AG09319 (cell line): Measurements from ENCODE around the gene HLA-DQB1.
"Not testable (repeated sequence)": the region's sequence is repeated elsewhere in the genome, so short reads cannot be mapped to it uniquely, and the experiment has no call there.

Experiments used
- DNase-seq: peaks from one replicate; pipeline ENCODE4 v3.0.0-alpha.2; 2010; ENCODE audit warnings: low read depth; ENCODE audit errors: extremely low read depth
- TF ChIP-seq, protein P1 (sequence below): IDR thresholded peaks from 2 replicates; pipeline ENCODE4 v1.5.1; 2011; ENCODE audit warnings: low read depth, mild to moderate bottlenecking, inconsistent platforms, low read length, moderate library complexity

HLA-DQB1 gene

GRCh38 chr6:32642720-32643106 is 23.7 kb downstream of the HLA-DQB1 start:
- TF ChIP-seq, protein P1, sequence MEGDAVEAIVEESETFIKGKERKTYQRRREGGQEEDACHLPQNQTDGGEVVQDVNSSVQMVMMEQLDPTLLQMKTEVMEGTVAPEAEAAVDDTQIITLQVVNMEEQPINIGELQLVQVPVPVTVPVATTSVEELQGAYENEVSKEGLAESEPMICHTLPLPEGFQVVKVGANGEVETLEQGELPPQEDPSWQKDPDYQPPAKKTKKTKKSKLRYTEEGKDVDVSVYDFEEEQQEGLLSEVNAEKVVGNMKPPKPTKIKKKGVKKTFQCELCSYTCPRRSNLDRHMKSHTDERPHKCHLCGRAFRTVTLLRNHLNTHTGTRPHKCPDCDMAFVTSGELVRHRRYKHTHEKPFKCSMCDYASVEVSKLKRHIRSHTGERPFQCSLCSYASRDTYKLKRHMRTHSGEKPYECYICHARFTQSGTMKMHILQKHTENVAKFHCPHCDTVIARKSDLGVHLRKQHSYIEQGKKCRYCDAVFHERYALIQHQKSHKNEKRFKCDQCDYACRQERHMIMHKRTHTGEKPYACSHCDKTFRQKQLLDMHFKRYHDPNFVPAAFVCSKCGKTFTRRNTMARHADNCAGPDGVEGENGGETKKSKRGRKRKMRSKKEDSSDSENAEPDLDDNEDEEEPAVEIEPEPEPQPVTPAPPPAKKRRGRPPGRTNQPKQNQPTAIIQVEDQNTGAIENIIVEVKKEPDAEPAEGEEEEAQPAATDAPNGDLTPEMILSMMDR: no peak
- DNase-seq: no peak

GRCh38 chr6:32641785-32642719 is 24.4 kb downstream of the HLA-DQB1 start:
- DNase-seq: not testable (repeated sequence)

DNA sequence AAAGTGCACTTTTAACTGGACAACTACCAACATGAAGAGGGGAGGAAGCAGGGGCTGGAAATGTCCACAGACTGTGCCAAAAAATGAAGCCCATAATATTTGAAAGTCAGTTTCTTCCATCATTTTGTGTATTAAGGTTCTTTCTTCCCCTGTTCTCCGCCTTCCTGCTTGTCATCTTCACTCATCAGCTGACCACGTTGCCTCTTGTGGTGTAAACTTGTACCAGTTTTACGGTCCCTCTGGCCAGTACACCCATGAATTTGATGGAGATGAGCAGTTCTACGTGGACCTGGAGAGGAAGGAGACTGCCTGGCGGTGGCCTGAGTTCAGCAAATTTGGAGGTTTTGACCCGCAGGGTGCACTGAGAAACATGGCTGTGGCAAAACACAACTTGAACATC is 25.3 kb downstream of the HLA-DQB1 start:
- no peak for DNase-seq
- TF ChIP-seq, protein P1: no peak

DNA sequence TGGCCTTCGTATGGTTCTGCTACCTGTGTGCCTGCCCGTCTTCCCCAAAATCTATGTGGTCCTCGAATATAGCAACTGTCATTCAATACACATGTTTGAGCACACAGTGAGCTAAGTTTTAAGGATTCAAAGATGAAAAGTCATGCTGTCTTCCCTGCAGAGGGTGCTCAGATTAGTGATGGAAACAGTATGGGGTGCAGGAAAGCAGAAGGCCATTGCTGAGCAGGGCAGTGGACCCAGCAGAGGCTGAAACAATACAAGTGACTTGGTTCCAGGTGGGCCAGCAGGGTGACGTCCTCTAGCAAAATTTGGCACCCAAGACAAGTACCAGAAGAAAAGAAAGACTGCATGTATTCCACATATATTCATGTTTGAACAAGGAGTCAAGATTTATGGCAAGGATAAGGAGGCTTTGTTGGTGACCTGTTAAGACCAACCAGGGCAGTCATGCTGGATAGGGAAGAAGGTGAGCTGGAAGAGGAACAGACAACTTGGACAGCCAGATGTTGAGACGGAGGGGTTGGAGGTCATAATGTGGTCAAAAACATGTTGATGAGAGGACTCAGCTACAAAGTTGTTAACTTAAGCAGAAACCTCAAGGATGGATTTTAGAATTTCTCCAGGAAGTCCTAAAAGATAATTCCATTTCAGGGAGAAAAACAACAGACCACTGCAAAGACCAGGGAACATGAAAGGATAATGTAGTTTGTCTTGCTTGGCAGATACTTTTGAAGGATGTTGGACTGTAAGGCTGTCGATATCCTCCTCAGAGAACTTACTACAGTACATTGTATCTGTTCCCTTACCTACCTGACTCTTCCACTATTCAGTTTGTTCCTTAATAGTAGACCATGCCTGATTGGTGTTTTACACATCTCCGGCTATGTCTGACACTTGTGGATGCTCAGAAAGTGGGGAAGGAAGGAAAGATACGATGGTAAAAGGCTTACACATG is 26.7 kb downstream of the HLA-DQB1 start:
- DNase-seq: no peak
- TF ChIP-seq, protein P1: no peak

DNA sequence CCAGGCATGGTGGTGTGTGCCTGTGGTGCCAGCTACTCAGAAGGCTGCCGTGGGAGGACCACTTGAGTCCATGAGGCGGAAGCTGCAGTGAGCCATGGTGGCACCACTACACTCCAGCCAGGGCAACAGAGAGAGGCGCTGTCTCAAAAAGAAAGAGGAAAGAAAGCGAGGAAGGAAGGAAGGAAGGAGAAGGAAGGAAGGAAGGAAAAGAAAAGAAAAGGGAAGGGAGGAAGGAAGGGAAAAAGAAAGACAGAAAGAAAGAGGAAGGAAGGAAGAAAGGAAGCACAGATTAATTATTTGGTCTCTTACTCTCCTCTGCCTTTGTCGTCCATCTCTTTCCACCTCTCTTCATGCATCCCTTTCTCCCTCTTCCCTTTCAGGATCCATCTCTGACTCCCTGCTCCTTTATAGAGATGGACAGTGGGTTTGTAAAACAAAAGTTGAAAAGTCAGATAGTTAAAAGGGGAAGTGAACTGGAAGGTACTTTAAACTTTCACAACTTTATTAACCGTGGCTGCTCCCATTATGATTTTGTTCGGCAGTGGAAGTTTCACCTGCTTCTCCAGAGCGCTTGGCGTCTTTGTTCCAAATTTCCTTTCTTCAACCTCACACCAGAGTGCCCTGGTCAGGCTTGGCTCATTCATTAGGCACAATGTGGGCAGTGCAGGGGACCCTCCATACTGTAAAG is 27.8 kb downstream of the HLA-DQB1 start:
- DNase-seq: no peak
- TF ChIP-seq, protein P1: no peak

GRCh38 chr6:32637883-32638282 is 28.6 kb downstream of the HLA-DQB1 start:
- no peak for DNase-seq
- TF ChIP-seq, protein P1: no peak

DNA sequence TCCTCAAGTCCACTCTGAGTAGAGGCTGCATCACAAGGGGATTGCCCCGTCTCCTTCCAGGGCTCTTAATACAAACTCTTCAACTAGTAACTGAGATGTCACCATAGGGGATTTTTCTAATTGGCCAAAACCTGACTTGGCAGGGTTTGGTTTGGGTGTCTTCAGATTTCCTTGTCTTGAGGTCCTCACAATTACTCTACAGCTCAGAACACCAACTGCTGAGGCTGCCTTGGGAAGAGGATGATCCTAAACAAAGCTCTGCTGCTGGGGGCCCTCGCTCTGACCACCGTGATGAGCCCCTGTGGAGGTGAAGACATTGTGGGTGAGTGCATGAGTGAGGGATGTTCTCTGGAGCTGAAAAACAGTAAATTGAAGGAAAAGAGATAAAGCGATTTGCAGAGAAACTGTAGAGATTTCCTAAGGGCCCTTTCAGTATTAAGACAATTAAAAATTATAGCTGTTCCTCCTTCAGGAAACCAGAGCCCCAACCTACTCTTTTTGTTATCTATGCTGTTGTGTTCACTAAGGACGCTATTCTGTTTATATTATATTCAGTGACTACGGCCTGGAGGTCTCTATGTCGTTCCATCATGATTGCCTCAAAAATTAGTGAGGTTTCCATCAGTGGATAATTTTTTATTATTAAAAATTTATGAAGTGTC is 29.1 kb downstream of the HLA-DQB1 start, which contains the start of gene HLA-DQA1:
HLA-DQA1 (plus strand) TSS at position 188 of the 662 bp plus-strand sequence; CDS start at position 241, 53 bp downstream.
- no peak for DNase-seq

More for the DNA sequence above, 29.1 kb downstream of the HLA-DQB1 start, which contains the start of gene HLA-DQA1:
- TF ChIP-seq, protein P1: no peak
